Left renal cortex interstitium (tissue), 4 donors: ENCODE results near the gene ABCA7. TPM values are rescaled to one million over a fixed set of nuclear protein-coding genes. Genes with fewer than 3 reads are reported as not detected.
"Not testable (repeated sequence)": the region's sequence is repeated elsewhere in the genome, so short reads cannot be mapped to it uniquely, and the experiment has no call there.

Source experiments
- DNase-seq, 4 donors: peaks; one replicate each; pipeline ENCODE4 v3.0.0-alpha.2; 2013; ENCODE audit warnings: low read depth in 4 of 4, low spot score in 2 of 4, missing footprints in 1 of 4
- polyA plus RNA-seq, 4 donors: library from polyadenylated mRNA; unstranded; fragments of 120-200 nt; gene quantifications; one replicate each; pipeline ENCODE4 v1.2.1, GENCODE V29; 2013; ENCODE audit not compliant: insufficient read length in 4 of 4

The ABCA7 gene
- polyA plus RNA-seq, 4 donors: 6.9 to 14.0 (median 8.5) TPM

DNA sequence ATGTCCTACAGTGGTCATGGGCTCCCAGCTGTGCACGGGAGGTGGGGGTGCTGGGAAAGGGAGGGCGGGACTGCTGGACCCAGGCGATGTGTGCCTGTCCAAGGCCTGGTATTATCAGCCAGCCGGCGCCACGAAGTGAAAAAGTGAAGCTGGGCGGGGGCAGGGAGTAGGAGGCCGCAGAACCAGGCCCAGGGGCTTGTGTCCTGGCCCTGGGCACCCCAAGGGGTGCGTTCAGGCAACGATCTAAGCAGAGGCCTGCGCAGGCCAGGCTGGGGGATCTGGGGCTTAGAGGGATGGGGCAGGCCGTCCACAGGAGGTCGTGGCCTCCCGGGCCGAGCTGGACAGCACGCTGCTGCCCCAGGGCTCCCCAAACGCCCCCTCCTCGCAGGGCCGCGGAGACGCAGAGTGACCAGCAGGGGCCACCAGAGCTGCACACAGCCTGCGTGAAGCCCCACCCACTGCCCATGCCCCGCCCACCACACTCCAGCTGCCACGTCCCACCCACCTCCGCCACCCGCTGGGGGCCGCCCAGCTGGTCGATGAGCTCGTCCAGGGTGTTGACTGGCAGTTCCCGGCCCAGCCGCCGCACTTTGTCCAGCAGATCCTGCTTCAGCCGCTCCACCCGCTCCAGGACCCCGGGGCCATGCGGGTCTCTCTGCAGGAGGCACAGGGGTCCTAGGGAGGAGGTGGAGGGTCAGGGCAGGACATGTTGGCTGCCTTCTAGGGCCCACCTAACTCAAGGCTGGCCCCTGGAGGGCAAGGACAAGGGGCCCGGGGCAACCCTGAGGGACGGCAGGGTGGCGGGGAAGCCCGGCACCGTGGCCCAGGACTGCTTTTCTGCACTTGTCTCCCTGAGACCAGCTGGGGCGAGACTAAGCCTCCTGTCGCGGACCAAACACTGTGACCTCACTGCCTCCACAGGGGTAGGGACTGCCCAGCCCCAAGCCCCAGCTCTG, 73.4 kb downstream of the ABCA7 start:
- DNase-seq: peak in 2 of 4 donors; percentile 80 to 82

DNA sequence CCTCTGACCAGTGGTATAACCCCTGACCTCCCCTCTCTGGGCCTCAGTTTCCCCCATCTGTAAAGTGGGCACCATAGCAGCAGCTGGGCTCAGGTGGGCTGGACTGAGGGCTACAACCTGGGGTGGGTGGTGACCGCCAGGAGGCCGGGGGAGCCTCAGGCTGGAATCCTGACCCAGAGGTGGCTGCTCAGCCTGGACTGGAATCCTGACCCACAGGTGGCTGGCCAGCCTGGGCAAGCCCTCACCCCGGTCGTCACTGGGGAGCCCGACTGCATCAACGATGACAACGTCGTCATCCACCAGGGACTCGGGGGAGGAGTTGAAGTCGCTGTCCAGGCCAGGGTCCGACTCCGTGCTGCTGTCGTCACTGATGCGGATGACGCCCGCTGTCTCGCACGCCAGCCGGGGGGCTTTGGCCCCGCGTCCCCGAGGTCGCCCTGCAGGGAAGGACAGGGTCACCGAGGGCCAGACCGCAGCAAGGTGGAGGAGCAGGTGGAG, 74.1 kb downstream of the ABCA7 start:
- DNase-seq: no peak

DNA sequence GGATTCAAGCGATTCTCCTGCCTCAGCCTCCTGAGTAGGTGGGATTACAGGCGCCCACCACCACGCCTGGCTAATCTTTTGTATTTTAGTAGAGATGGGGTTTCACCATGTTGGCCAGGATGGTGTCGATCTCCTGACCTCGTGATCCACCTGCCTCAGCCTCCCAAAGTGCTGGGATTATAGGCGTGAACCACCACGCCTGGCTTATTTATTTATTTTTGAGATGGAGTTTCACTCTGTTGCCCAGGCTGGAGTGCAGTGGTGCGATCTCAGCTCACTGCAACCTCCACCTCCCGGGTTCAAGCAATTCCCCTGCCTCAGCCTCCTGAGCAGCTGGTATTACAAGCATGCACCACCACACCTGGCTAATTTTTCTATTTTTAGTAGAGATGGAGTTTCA, 74.8 kb downstream of the ABCA7 start:
- DNase-seq: not testable (repeated sequence)

Other genes starting within 250 kb of the ABCA7 start
- gene PTBP1, start 242.7 kb upstream of the ABCA7 start, polyA plus RNA-seq: 100 to 1,000 TPM; 344 to 430 (median 396) TPM
- gene PLPPR3, start 218.2 kb upstream of the ABCA7 start, polyA plus RNA-seq: 10 to 100 TPM; 11.6 to 24.0 (median 17.3) TPM
- 1 to 10 TPM; 1.0 to 3.4 (median 1.4) TPM for gene AZU1, start 212.3 kb upstream of the ABCA7 start, polyA plus RNA-seq
- gene PRTN3, start 199.1 kb upstream of the ABCA7 start, polyA plus RNA-seq: 1 to 10 TPM in 2 of 4 donors, under 1 TPM in 2; 0.65 to 2.7 (median 1.3) TPM
- gene ELANE, start 187.8 kb upstream of the ABCA7 start, polyA plus RNA-seq: under 1 TPM; 0.34 to 0.87 (median 0.40) TPM
- gene CFD, start 180.4 kb upstream of the ABCA7 start, polyA plus RNA-seq: 1 to 10 TPM; 2.2 to 5.4 (median 4.3) TPM
- gene MED16, start 146.9 kb upstream of the ABCA7 start, polyA plus RNA-seq: 10 to 100 TPM; 44.5 to 90.9 (median 64.0) TPM
- not detected for gene RNU6-9, start 146.6 kb upstream of the ABCA7 start, polyA plus RNA-seq
- 10 to 100 TPM; 35.6 to 62.3 (median 53.4) TPM for gene R3HDM4, start 126.9 kb upstream of the ABCA7 start, polyA plus RNA-seq
- gene KISS1R, start 122.8 kb upstream of the ABCA7 start, polyA plus RNA-seq: 1 to 10 TPM in 2 of 4 donors, under 1 TPM in 2; 0.32 to 1.3 (median 1.00) TPM
- 10 to 100 TPM; 16.3 to 37.2 (median 29.1) TPM for gene ARID3A, start 114.1 kb upstream of the ABCA7 start, polyA plus RNA-seq
- 10 to 100 TPM; 33.2 to 68.7 (median 55.4) TPM for gene WDR18, start 55.8 kb upstream of the ABCA7 start, polyA plus RNA-seq
- 1 to 10 TPM in 2 of 4 donors, under 1 TPM in 2; 0.41 to 1.4 (median 1.0) TPM for gene GRIN3B, start 39.7 kb upstream of the ABCA7 start, polyA plus RNA-seq
- 100 to 1,000 TPM in 3 of 4 donors, 10 to 100 TPM in 1; 98.0 to 154 (median 130) TPM for gene TMEM259, start 19.0 kb upstream of the ABCA7 start, polyA plus RNA-seq
- not detected for gene RNU6-2, start 18.6 kb upstream of the ABCA7 start, polyA plus RNA-seq
- 100 to 1,000 TPM; 163 to 215 (median 186) TPM for gene CNN2, start 13.5 kb upstream of the ABCA7 start, polyA plus RNA-seq
- gene ARHGAP45, start 27.1 kb downstream of the ABCA7 start, polyA plus RNA-seq: 10 to 100 TPM in 3 of 4 donors, 1 to 10 TPM in 1; 9.4 to 14.9 (median 12.2) TPM
- gene POLR2E, start 55.3 kb downstream of the ABCA7 start, polyA plus RNA-seq: 100 to 1,000 TPM; 139 to 183 (median 154) TPM
- 100 to 1,000 TPM; 240 to 321 (median 259) TPM for gene GPX4, start 63.9 kb downstream of the ABCA7 start, polyA plus RNA-seq
- 10 to 100 TPM; 15.2 to 22.8 (median 20.1) TPM for gene SBNO2, start 134.2 kb downstream of the ABCA7 start, polyA plus RNA-seq
- gene STK11, start 165.7 kb downstream of the ABCA7 start, polyA plus RNA-seq: 10 to 100 TPM; 59.1 to 64.4 (median 61.9) TPM
- 1 to 10 TPM; 1.1 to 5.9 (median 3.5) TPM for gene CBARP, start 197.9 kb downstream of the ABCA7 start, polyA plus RNA-seq
- gene ATP5F1D, start 201.6 kb downstream of the ABCA7 start, polyA plus RNA-seq: 100 to 1,000 TPM in 3 of 4 donors, 10 to 100 TPM in 1; 83.4 to 185 (median 127) TPM
- 10 to 100 TPM; 39.9 to 83.0 (median 65.7) TPM for gene MIDN, start 208.5 kb downstream of the ABCA7 start, polyA plus RNA-seq
- 1,000 to 10,000 TPM in 1 of 4 donors, 100 to 1,000 TPM in 3; 787 to 1,013 (median 826) TPM for gene CIRBP, start 229.2 kb downstream of the ABCA7 start, polyA plus RNA-seq
- gene FAM174C, start 235.4 kb downstream of the ABCA7 start, polyA plus RNA-seq: 10 to 100 TPM; 13.3 to 30.9 (median 26.1) TPM
- 1 to 10 TPM; 1.8 to 5.8 (median 4.3) TPM for gene EFNA2, start 245.8 kb downstream of the ABCA7 start, polyA plus RNA-seq